ENCODE results near the gene CARD6. TPM values are rescaled to one million over a fixed set of nuclear protein-coding genes. Genes with fewer than 3 reads are reported as not detected.

Gene CARD6
- total and polyA plus RNA-seq, 2 of the 13 experiments (the other 11 are each of a cell fraction or from before 2014, with no cell fraction given) = 0.33 to 1.4 TPM

- TF ChIP-seq ZNF646 (CRISPR knock-in tag; IDR thresholded peaks at IDR 0.05) = no peak
- TF ChIP-seq HOXA5 (CRISPR knock-in tag; IDR thresholded peaks at IDR 0.05) = peak; percentile 93; the same call in 1 of the 2 replicates
- peak; percentile 39; the same call in 1 of the 2 replicates for TF ChIP-seq FLYWCH1 (CRISPR knock-in tag; IDR thresholded peaks at IDR 0.05)
- TF ChIP-seq HNRNPK (IDR thresholded peaks at IDR 0.05; ENCODE audit: low read depth, low read length, poor library complexity, severe bottlenecking) = no peak
- TF ChIP-seq DNMT1 (CRISPR knock-in tag; IDR thresholded peaks at IDR 0.05) = peak; percentile 62; the same call in 1 of the 2 replicates
- no peak; the same call in 1 of the 2 replicates for TF ChIP-seq ZNF136 (CRISPR knock-in tag; IDR thresholded peaks at IDR 0.05; ENCODE audit: low read depth)
- TF ChIP-seq ETV6 (CRISPR knock-in tag; conservative IDR thresholded peaks at IDR 0.05) = peak; percentile 89; the same call in 1 of the 2 replicates
- TF ChIP-seq ZNF101 (CRISPR knock-in tag; IDR thresholded peaks at IDR 0.05; ENCODE audit: borderline replicate concordance, low read depth) = peak; percentile 81; the same call in 1 of the 2 replicates
- no peak; the same call in 1 of the 2 replicates for TF ChIP-seq RFX3 (CRISPR knock-in tag; IDR thresholded peaks at IDR 0.05)
- peak; percentile 81; the same call in 1 of the 2 replicates for TF ChIP-seq TP53 (CRISPR knock-in tag; conservative IDR thresholded peaks at IDR 0.05)
- TF ChIP-seq ZBTB38 (CRISPR knock-in tag; IDR thresholded peaks at IDR 0.05) = peak; percentile 85
- TF ChIP-seq TCF7 (IDR thresholded peaks at IDR 0.05; ENCODE audit: low read depth) = peak; percentile 34; the same call in 1 of the 2 replicates
- TF ChIP-seq SUZ12 (IDR thresholded peaks at IDR 0.05; ENCODE audit: low read depth, low read length) = 0 out of 2 replicates have a peak, but pooled peaks have one; percentile 25
- TF ChIP-seq STAT6 (CRISPR knock-in tag; IDR thresholded peaks at IDR 0.05; ENCODE audit: borderline replicate concordance) = peak; percentile 74; the same call in 1 of the 2 replicates
- peak; percentile 75 for TF ChIP-seq PITX1 (CRISPR knock-in tag; IDR thresholded peaks at IDR 0.05)
- 0 out of 2 replicates have a peak, but pooled peaks have one; percentile 13 for TF ChIP-seq CENPT (CRISPR knock-in tag; IDR thresholded peaks at IDR 0.05; ENCODE audit: low read depth)
- peak; percentile 85; the same call in 1 of the 2 replicates for TF ChIP-seq MTA1 (CRISPR knock-in tag; IDR thresholded peaks at IDR 0.05; ENCODE audit: borderline replicate concordance)
- TF ChIP-seq ZNF367 (CRISPR knock-in tag; IDR thresholded peaks at IDR 0.05; ENCODE audit: borderline replicate concordance) = no peak
- no peak; the same call in 1 of the 2 replicates for TF ChIP-seq CBX2 (IDR thresholded peaks at IDR 0.05; ENCODE audit: low read depth, low read length)
- no peak for TF ChIP-seq CBX2 (CRISPR knock-in tag; IDR thresholded peaks at IDR 0.05; ENCODE audit: low read depth)
These were observed 6.0 kb upstream of the CARD6 start, which contains the start of gene RPL37 (continued) for GRCh38 chr5:40834849-40835787.
